ENCODE data around the gene ACSL1. TPM values are rescaled to one million over a fixed set of nuclear protein-coding genes. Genes with fewer than 3 reads are reported as not detected.

Gene ACSL1
- total and polyA plus RNA-seq, 2 of the 8 experiments (the other 6 are each of a cell fraction or from before 2014, with no cell fraction given): 2.3 to 8.7 TPM

DNA sequence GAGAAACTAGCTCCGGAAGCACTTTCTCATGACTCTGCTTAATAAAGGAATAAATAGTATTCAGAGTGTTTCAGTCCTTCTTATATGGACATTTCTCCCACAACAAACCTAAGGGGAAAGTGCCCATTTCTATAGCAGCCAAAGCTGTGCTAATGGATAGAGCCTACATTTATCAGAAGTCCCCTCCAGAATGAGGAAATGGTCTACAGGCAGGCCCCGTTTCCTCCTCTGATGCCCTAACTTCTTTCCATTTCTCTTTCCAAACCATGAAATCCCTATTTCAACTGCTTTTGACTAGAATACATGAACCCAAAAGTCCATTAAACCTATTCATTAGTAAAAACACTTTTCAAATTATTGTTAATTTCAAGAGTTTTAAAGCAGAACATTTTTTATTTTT lies 4.5 kb downstream of the ACSL1 start (continued):
- TF ChIP-seq, protein P1, sequence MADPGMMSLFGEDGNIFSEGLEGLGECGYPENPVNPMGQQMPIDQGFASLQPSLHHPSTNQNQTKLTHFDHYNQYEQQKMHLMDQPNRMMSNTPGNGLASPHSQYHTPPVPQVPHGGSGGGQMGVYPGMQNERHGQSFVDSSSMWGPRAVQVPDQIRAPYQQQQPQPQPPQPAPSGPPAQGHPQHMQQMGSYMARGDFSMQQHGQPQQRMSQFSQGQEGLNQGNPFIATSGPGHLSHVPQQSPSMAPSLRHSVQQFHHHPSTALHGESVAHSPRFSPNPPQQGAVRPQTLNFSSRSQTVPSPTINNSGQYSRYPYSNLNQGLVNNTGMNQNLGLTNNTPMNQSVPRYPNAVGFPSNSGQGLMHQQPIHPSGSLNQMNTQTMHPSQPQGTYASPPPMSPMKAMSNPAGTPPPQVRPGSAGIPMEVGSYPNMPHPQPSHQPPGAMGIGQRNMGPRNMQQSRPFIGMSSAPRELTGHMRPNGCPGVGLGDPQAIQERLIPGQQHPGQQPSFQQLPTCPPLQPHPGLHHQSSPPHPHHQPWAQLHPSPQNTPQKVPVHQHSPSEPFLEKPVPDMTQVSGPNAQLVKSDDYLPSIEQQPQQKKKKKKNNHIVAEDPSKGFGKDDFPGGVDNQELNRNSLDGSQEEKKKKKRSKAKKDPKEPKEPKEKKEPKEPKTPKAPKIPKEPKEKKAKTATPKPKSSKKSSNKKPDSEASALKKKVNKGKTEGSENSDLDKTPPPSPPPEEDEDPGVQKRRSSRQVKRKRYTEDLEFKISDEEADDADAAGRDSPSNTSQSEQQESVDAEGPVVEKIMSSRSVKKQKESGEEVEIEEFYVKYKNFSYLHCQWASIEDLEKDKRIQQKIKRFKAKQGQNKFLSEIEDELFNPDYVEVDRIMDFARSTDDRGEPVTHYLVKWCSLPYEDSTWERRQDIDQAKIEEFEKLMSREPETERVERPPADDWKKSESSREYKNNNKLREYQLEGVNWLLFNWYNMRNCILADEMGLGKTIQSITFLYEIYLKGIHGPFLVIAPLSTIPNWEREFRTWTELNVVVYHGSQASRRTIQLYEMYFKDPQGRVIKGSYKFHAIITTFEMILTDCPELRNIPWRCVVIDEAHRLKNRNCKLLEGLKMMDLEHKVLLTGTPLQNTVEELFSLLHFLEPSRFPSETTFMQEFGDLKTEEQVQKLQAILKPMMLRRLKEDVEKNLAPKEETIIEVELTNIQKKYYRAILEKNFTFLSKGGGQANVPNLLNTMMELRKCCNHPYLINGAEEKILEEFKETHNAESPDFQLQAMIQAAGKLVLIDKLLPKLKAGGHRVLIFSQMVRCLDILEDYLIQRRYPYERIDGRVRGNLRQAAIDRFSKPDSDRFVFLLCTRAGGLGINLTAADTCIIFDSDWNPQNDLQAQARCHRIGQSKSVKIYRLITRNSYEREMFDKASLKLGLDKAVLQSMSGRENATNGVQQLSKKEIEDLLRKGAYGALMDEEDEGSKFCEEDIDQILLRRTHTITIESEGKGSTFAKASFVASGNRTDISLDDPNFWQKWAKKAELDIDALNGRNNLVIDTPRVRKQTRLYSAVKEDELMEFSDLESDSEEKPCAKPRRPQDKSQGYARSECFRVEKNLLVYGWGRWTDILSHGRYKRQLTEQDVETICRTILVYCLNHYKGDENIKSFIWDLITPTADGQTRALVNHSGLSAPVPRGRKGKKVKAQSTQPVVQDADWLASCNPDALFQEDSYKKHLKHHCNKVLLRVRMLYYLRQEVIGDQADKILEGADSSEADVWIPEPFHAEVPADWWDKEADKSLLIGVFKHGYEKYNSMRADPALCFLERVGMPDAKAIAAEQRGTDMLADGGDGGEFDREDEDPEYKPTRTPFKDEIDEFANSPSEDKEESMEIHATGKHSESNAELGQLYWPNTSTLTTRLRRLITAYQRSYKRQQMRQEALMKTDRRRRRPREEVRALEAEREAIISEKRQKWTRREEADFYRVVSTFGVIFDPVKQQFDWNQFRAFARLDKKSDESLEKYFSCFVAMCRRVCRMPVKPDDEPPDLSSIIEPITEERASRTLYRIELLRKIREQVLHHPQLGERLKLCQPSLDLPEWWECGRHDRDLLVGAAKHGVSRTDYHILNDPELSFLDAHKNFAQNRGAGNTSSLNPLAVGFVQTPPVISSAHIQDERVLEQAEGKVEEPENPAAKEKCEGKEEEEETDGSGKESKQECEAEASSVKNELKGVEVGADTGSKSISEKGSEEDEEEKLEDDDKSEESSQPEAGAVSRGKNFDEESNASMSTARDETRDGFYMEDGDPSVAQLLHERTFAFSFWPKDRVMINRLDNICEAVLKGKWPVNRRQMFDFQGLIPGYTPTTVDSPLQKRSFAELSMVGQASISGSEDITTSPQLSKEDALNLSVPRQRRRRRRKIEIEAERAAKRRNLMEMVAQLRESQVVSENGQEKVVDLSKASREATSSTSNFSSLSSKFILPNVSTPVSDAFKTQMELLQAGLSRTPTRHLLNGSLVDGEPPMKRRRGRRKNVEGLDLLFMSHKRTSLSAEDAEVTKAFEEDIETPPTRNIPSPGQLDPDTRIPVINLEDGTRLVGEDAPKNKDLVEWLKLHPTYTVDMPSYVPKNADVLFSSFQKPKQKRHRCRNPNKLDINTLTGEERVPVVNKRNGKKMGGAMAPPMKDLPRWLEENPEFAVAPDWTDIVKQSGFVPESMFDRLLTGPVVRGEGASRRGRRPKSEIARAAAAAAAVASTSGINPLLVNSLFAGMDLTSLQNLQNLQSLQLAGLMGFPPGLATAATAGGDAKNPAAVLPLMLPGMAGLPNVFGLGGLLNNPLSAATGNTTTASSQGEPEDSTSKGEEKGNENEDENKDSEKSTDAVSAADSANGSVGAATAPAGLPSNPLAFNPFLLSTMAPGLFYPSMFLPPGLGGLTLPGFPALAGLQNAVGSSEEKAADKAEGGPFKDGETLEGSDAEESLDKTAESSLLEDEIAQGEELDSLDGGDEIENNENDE (IDR thresholded peaks at IDR 0.05; ENCODE audit: insufficient replicate concordance, low read length): no peak
- TF ChIP-seq KDM5A (IDR thresholded peaks at IDR 0.05; ENCODE audit: low read length) (no peak), TEAD4 (IDR thresholded peaks at IDR 0.05; ENCODE audit: low read depth, low read length) (no peak), HDAC2 (IDR thresholded peaks at IDR 0.05; ENCODE audit: borderline replicate concordance in 1 of 2, low read depth in 2 of 2, low read length in 2 of 2) (no peak), POLR2A (IDR thresholded peaks at IDR 0.05; ENCODE audit: control extremely low read depth in 1 of 2, low read depth in 2 of 2, low read length in 2 of 2) (no peak), RNF2 (IDR thresholded peaks at IDR 0.05; ENCODE audit: borderline replicate concordance, low read depth, low read length, missing control alignments, poor library complexity, severe bottlenecking) (no peak), ZNF274 (IDR thresholded peaks at IDR 0.05; ENCODE audit: borderline replicate concordance, extremely low read depth, low read length) (no peak), SIN3A (conservative IDR thresholded peaks at IDR 0.05 in 1 of 2, IDR thresholded peaks at IDR 0.05 in 1 of 2; ENCODE audit: low read depth in 1 of 2, low read length in 2 of 2) (no peak), RFX5 (IDR thresholded peaks at IDR 0.05; ENCODE audit: borderline replicate concordance, low read depth, low read length) (no peak), KDM4A (IDR thresholded peaks at IDR 0.05; ENCODE audit: low read depth, low read length, severe bottlenecking) (no peak), MAFK (IDR thresholded peaks at IDR 0.05; ENCODE audit: low read depth, low read length) (no peak)

All from H1 (cell line).